CD4-positive, alpha-beta memory T cell (primary cell): ENCODE measurements around the gene DUSP2. TPM values are rescaled to one million over a fixed set of nuclear protein-coding genes. Genes with fewer than 3 reads are reported as not detected.

Experiments used
- CTCF ChIA-PET: fragments of 350-600 bp; sonication (Branson Sonifier 250); formaldehyde crosslinking; loops from one replicate; lab custom pipeline; 2021; ENCODE audit warnings: inconsistent platforms; ENCODE audit not compliant: partially characterized antibody; lab: Charles Lee
- POLR2A ChIA-PET: fragments of 350-600 bp; sonication (Branson Sonifier 250); formaldehyde crosslinking; loops from one replicate; lab custom pipeline; 2021; ENCODE audit not compliant: partially characterized antibody; lab: Charles Lee
- DNase-seq, 5 donors: peaks; one replicate each; pipeline versions ENCODE4 v3.0.0 to v3.0.0-alpha.2; 2020 to 2022; ENCODE audit warnings: mixed read lengths in 1 of 5
- H3K27ac ChIP-seq: one replicate; pipeline ENCODE4 v1.7.0; 2013; ENCODE audit warnings: low read depth, low read length
- H3K27me3 ChIP-seq: 2 replicates; pipeline ENCODE4 v1.7.0; 2013; ENCODE audit warnings: mild to moderate bottlenecking, low read length, moderate library complexity; ENCODE audit not compliant: insufficient read depth
- H3K36me3 ChIP-seq: 2 replicates; pipeline ENCODE4 v1.7.0; 2013; ENCODE audit warnings: mild to moderate bottlenecking, low read length, moderate library complexity; ENCODE audit not compliant: insufficient read depth
- H3K4me1 ChIP-seq: 2 replicates; pipeline ENCODE4 v1.7.0; 2013; ENCODE audit warnings: mild to moderate bottlenecking, low read length, moderate library complexity; ENCODE audit not compliant: insufficient read depth
- H3K4me3 ChIP-seq, 2 donors: one replicate each; pipeline ENCODE4 v1.7.0; 2013; ENCODE audit warnings: low read length in 2 of 2, mild to moderate bottlenecking in 1 of 2
- H3K9me3 ChIP-seq, 2 donors: one replicate each; pipeline ENCODE4 v1.7.0; 2013; ENCODE audit warnings: low read length in 2 of 2, control low read depth in 1 of 2; ENCODE audit not compliant: control insufficient read depth in 1 of 2
- H3K27ac Mint-ChIP-seq, 7 donors: one replicate each; pipeline ENCODE4 v1.8.0; 2020 to 2021; ENCODE audit warnings: mixed read lengths in 7 of 7, mild to moderate bottlenecking in 6 of 7, inconsistent platforms in 3 of 7, moderate library complexity in 3 of 7
- H3K27me3 Mint-ChIP-seq, 2 donors: one replicate each; pipeline ENCODE4 v1.8.0; 2020 to 2021; ENCODE audit warnings: mixed read lengths in 2 of 2
- H3K36me3 Mint-ChIP-seq, 2 donors: one replicate each; pipeline ENCODE4 v1.8.0; 2020 to 2021; ENCODE audit warnings: mixed read lengths in 2 of 2, inconsistent platforms in 1 of 2, mild to moderate bottlenecking in 1 of 2
- H3K4me1 Mint-ChIP-seq, 4 donors: one replicate each; pipeline ENCODE4 v1.8.0; 2020 to 2021; ENCODE audit warnings: mixed read lengths in 4 of 4, mild to moderate bottlenecking in 1 of 4
- H3K4me3 Mint-ChIP-seq, 8 donors: one replicate each; pipeline ENCODE4 v1.8.0; 2020 to 2021; ENCODE audit warnings: mixed read lengths in 8 of 8, mild to moderate bottlenecking in 7 of 8, moderate library complexity in 6 of 8, inconsistent platforms in 3 of 8
- H3K9me3 Mint-ChIP-seq, 8 donors: one replicate each; pipeline ENCODE4 v1.8.0; 2020 to 2021; ENCODE audit warnings: mixed read lengths in 8 of 8, mild to moderate bottlenecking in 5 of 8, inconsistent platforms in 3 of 8, moderate library complexity in 1 of 8
- intact Hi-C: fragments of 100-400 bp; cut with micrococcal nuclease; formaldehyde crosslinking; loops from one replicate; pipeline ENCODE4 v1.15.1; 2023
- polyA plus RNA-seq, 2 donors: library from polyadenylated mRNA; unstranded; fragments of 300-500 nt; fragmentation: Illumina TruSeq; gene quantifications; one replicate each; pipeline ENCODE4 v1.2.3, GENCODE V29; 2021
- total RNA-seq, 2 experiments: library from RNA; stranded (reverse); gene quantifications; one replicate each; pipeline ENCODE4 v1.2.3, GENCODE V29; 2021

Gene DUSP2
- total and polyA plus RNA-seq, 4 experiments from 2014 or later: 33.4 to 303 (median 41.4) TPM

DNA sequence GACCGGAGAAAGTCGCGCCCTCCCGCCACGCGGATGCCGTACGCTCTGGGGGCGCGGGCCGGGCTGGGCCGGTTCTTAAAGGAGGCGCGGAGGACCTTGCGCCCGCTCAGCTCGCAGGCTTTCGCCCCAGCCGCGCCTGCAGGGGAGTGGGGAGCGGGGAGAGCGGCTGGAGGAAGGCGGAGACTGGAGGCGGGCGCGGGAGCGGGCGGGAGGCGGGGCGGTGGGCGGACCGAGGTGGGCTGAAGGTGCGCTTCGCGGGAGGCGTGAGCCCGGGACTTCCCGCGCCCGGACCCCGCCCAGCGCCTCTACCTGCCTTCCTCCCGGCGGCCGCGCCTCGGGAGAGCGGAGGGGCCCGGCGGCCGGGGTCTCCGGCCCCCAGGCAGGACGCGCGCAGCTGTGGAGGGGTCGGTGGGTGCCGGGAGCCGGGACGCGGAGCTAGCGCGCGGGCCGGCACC is 28.8 kb downstream of the DUSP2 start, which contains the start of gene ADRA2B:
Gene ADRA2B (minus strand): TSS at position 148 of the 455 bp plus-strand sequence. CDS start 422 bp downstream, outside the sequence.
- H3K36me3 ChIP-seq: no peaks in the 10 kb centered on the region
- H3K4me3 ChIP-seq: peak within 1 kb of the TSS in 1 of 2 donors; percentile 55
- H3K9me3 ChIP-seq: no peaks in the 10 kb centered on the region
- ChIA-PET POLR2A (interaction anchor here (0.8 to 2.2 kb wide), 6 partner anchors 21 to 124 kb away, joined by 3 to 14 read pairs (median 4); partner anchors contain the start of genes ANKRD36C and ASTL), CTCF (interaction anchor here (0.6 to 3.4 kb wide), 12 partner anchors 11 to 362 kb away, joined by 3 to 36 read pairs (median 4); partner anchors contain the start of genes ANKRD36C and ASTL)
- intact Hi-C loops: loop anchor here (2.0 to 10.0 kb wide), 2 partner anchors 92 to 124 kb away; no protein-coding TSS in a partner anchor
- DNase-seq: peak; percentile 63 to 83 (median 67)
- Mint-ChIP-seq H3K36me3 (no peaks in the 10 kb centered on the region), H3K4me1 (peaks cover 3 to 32% (median 13%) of the 10 kb centered on the region in 4 donors), H3K27ac (peak within 1 kb of the TSS in 4 of 7 donors; percentile 67 to 84 (median 82)), H3K4me3 (peak within 1 kb of the TSS; percentile 58 to 85 (median 76)), H3K27me3 (peaks cover 24 to 27% of the 10 kb centered on the region in 2 donors), H3K9me3 (no peaks in the 10 kb centered on the region)
- H3K4me1 ChIP-seq: peaks cover 6% of the 10 kb centered on the region
- H3K27ac ChIP-seq: no peak within 1 kb of the TSS
- H3K27me3 ChIP-seq: no peaks in the 10 kb centered on the region

- Mint-ChIP-seq H3K4me3 (peak overlapping the region; percentile 58 to 84 (median 76)), H3K9me3 (no peaks in the 10 kb centered on the region), H3K27ac (peak overlapping the region in 4 of 7 donors; percentile 67 to 84 (median 82)), H3K36me3 (no peaks in the 10 kb centered on the region), H3K4me1 (peaks cover 3 to 32% (median 13%) of the 10 kb centered on the region in 4 donors), H3K27me3 (peaks cover 18 to 21% of the 10 kb centered on the region in 2 donors)
- H3K27me3 ChIP-seq: no peaks in the 10 kb centered on the region
- DNase-seq: peak in 1 of 5 donors; percentile 37
- H3K36me3 ChIP-seq: no peaks in the 10 kb centered on the region
- intact Hi-C loops: loop anchor here (2.0 to 10.0 kb wide), 2 partner anchors 91 to 123 kb away; no protein-coding TSS in a partner anchor
- CTCF ChIA-PET: interaction anchor here (0.6 to 3.4 kb wide), 5 partner anchors 15 to 323 kb away, joined by 3 to 36 read pairs (median 6); partner anchors contain the start of gene ANKRD36C
- H3K4me1 ChIP-seq: peaks cover 6% of the 10 kb centered on the region
- H3K4me3 ChIP-seq: peak overlapping the region in 1 of 2 donors; percentile 55
- H3K27ac ChIP-seq: no peak overlapping the region
- POLR2A ChIA-PET: interaction anchor here (0.8 to 2.2 kb wide), 2 partner anchors 24 to 124 kb away, joined by 3 to 14 read pairs; partner anchors contain the start of gene ANKRD36C
- H3K9me3 ChIP-seq: no peaks in the 10 kb centered on the region
Measured at GRCh38 chr2:96115631-96116423, 29.4 kb downstream of the DUSP2 start.

DNA sequence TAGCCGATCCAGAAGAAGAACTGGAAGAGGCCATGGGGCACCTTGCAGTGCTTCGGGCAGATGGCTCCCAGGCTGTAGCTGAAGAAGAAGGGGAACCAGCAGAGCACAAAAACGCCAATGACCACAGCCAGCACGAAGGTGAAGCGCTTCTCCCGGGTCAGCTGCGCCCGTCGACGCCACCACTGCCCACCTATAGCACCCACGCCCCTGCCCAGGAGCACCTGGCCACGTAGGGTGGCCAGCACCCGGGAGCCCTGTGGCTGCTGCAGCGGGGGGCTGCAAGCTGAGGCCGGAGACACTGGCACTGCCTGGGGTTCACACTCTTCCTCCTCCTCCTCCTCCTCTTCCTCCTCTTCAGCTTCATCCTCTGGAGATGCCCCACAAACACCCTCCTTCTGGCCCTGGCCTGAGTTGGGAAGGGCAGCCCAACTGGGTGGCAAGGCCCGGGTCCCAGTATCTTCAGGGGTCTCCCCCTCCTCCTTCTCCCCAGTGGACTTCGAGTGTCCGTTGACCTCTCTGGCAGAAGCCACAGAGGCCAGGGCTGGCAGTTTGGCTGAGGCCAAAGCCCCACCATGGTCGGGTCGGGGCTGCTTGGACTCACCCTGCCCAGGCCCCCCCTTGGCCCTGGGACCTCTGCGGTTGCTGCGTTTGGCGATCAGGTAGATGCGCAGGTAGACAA is 30.2 kb downstream of the DUSP2 start:
- Mint-ChIP-seq H3K27me3 (peaks cover 11 to 14% of the 10 kb centered on the region in 2 donors), H3K4me3 (peak overlapping the region; percentile 61 to 84 (median 76)), H3K4me1 (peaks cover 3 to 26% (median 13%) of the 10 kb centered on the region in 4 donors), H3K27ac (peak overlapping the region in 4 of 7 donors; percentile 46 to 84 (median 82)), H3K36me3 (no peaks in the 10 kb centered on the region), H3K9me3 (no peaks in the 10 kb centered on the region)
- intact Hi-C loops: loop anchor here (10.0 kb wide), 1 partner anchor 90 kb away; no protein-coding TSS in a partner anchor
- no peak overlapping the region for H3K4me3 ChIP-seq
- no peaks in the 10 kb centered on the region for H3K27me3 ChIP-seq
- CTCF ChIA-PET: interaction anchor here (1.0 kb wide), 1 partner anchor 122 kb away, joined by 3 read pairs; no protein-coding TSS in a partner anchor
- H3K4me1 ChIP-seq: peaks cover 6% of the 10 kb centered on the region
- POLR2A ChIA-PET: no interaction called here
- H3K27ac ChIP-seq: no peak overlapping the region
- no peaks in the 10 kb centered on the region for H3K9me3 ChIP-seq
- no peak for DNase-seq
- H3K36me3 ChIP-seq: no peaks in the 10 kb centered on the region

GRCh38 chr2:96114546-96114902 is 30.7 kb downstream of the DUSP2 start:
- no peak overlapping the region for H3K27ac ChIP-seq
- Mint-ChIP-seq H3K9me3 (no peaks in the 10 kb centered on the region), H3K27ac (peak overlapping the region in 2 of 7 donors; percentile 46 to 84), H3K27me3 (peaks cover 7 to 10% of the 10 kb centered on the region in 2 donors), H3K4me1 (peaks cover 3 to 22% (median 13%) of the 10 kb centered on the region in 4 donors), H3K4me3 (peak overlapping the region in 3 of 8 donors; percentile 4 to 61 (median 29)), H3K36me3 (no peaks in the 10 kb centered on the region)
- intact Hi-C loops: loop anchor here (10.0 kb wide), 1 partner anchor 90 kb away; no protein-coding TSS in a partner anchor
- no peak overlapping the region for H3K4me3 ChIP-seq
- ChIA-PET POLR2A (no interaction called here), CTCF (interaction anchor here (1.0 kb wide), 1 partner anchor 122 kb away, joined by 3 read pairs; no protein-coding TSS in a partner anchor)
- peak in 1 of 5 donors; percentile 32 for DNase-seq
- H3K36me3 ChIP-seq: no peaks in the 10 kb centered on the region
- H3K27me3 ChIP-seq: no peaks in the 10 kb centered on the region
- peaks cover 6% of the 10 kb centered on the region for H3K4me1 ChIP-seq
- no peaks in the 10 kb centered on the region for H3K9me3 ChIP-seq

DNA sequence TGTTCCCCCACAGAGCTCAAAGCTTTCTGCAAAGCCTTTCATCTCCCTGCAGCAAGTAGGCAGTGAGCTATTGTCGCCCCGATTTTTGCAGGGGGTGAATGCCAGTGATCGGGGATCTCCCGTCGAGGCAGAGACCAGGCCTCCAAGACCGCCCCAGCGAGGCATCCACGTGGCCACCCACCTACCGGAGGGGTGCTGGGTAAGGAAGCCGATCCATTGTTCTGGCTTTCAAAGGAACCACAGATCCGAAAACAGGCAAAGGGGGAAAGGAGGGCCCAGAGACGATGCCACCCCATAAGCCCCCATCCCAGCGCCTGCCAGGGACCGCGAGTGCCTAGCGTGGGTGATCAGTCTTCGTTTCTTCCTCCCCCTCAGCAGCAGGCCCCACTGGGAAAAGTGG is 31.3 kb downstream of the DUSP2 start:
- Histone ChIP-seq H3K27ac (no peak overlapping the region), H3K27me3 (no peaks in the 10 kb centered on the region), H3K9me3 (no peaks in the 10 kb centered on the region), H3K36me3 (no peaks in the 10 kb centered on the region), H3K4me1 (peaks cover 6% of the 10 kb centered on the region), H3K4me3 (no peak overlapping the region)
- peak in 1 of 5 donors; percentile 21 for DNase-seq
- no peaks in the 10 kb centered on the region for H3K36me3 Mint-ChIP-seq
- CTCF ChIA-PET: interaction anchor here (1.0 to 1.6 kb wide), 3 partner anchors 17 to 121 kb away, joined by 3 to 6 read pairs (median 5); no protein-coding TSS in a partner anchor
- H3K4me3 Mint-ChIP-seq: no peak overlapping the region
- intact Hi-C loops: loop anchor here (10.0 kb wide), 1 partner anchor 89 kb away; no protein-coding TSS in a partner anchor
- peaks cover 3 to 21% (median 12%) of the 10 kb centered on the region in 4 donors for H3K4me1 Mint-ChIP-seq
- peaks cover 4 to 5% of the 10 kb centered on the region in 2 donors for H3K27me3 Mint-ChIP-seq
- POLR2A ChIA-PET: no interaction called here
- H3K27ac Mint-ChIP-seq: peak overlapping the region in 1 of 7 donors; percentile 51
- no peaks in the 10 kb centered on the region for H3K9me3 Mint-ChIP-seq

DNA sequence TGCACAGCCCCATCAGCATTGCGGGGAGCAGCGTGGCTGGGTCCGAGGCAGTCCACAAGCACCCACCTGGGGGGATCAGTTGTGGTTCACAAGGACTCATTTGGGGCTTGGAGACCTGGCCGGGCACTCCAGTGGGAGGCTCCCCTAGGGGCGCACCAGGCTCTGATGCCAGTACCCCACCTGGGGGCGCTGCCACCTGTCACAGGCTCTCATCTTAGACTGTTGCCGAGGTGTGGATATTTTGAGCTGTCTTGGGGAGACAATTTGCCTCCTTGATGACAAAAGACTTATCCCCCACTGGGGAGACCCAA is 31.9 kb downstream of the DUSP2 start:
- intact Hi-C loops: loop anchor here (10.0 kb wide), 1 partner anchor 89 kb away; no protein-coding TSS in a partner anchor
- no peaks in the 10 kb centered on the region for H3K36me3 ChIP-seq
- Mint-ChIP-seq H3K36me3 (no peaks in the 10 kb centered on the region), H3K4me1 (peaks cover 3 to 21% (median 10%) of the 10 kb centered on the region in 4 donors), H3K9me3 (no peaks in the 10 kb centered on the region), H3K27me3 (peaks cover 1 to 3% of the 10 kb centered on the region in 2 donors), H3K4me3 (peak overlapping the region in 2 of 8 donors; percentile 25 to 61), H3K27ac (peak overlapping the region in 1 of 7 donors; percentile 51)
- ChIA-PET POLR2A (no interaction called here), CTCF (interaction anchor here (1.1 to 1.6 kb wide), 2 partner anchors 17 to 61 kb away, joined by 5 to 6 read pairs; no protein-coding TSS in a partner anchor)
- peak in 1 of 5 donors; percentile 29 for DNase-seq
- no peaks in the 10 kb centered on the region for H3K9me3 ChIP-seq
- H3K27ac ChIP-seq: no peak overlapping the region
- H3K27me3 ChIP-seq: no peaks in the 10 kb centered on the region
- no peak overlapping the region for H3K4me3 ChIP-seq
- H3K4me1 ChIP-seq: peaks cover 6% of the 10 kb centered on the region
